LNCAP (cell line): Measurements from ENCODE around the gene PPCS.

Experiments
- CTCF ChIP-seq: fragments of 450-650 bp; IDR thresholded peaks from 2 replicates; pipeline ENCODE4 v1.5.1; 2017; ENCODE audit warnings: mild to moderate bottlenecking

Gene PPCS

GRCh38 chr1:42506576-42506975 is 50.2 kb downstream of the PPCS start:
- no peak for TF ChIP-seq CTCF
